HEK293T (cell line): ENCODE results near the gene ERCC3.

ENCODE experiments used
- CTBP1 ChIP-seq: fragments of 450-650 bp; IDR thresholded peaks from 2 replicates; pipeline ENCODE4 v1.6.1; 2016; ENCODE audit warnings: borderline replicate concordance
- FOXK2 ChIP-seq: fragments of 450-650 bp; IDR thresholded peaks from 2 replicates; pipeline ENCODE4 v1.6.1; 2016; ENCODE audit warnings: mild to moderate bottlenecking
- TF ChIP-seq, protein P1 (sequence below): fragments of 450-650 bp; IDR thresholded peaks from 2 replicates; pipeline ENCODE4 v1.6.1; 2016

DNA sequence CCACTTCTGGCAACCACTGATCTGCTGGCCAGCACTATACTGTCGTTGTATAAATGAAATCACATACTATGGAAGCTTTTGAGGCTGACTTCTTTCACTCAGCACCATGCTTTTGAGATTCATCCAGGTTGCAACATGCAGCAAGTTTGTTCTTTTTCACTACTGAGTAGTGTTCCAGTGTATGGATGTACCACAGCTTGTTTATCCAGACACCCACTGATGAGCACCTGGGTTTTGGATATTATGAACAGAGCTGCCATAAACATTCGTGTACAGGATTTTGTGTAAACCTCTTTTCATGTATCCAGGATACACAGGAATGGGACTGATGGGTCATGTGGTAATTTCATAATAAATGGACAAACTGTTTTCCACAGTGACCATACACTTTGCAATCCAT is 10.7 kb downstream of the ERCC3 start:
- TF ChIP-seq FOXK2 = no peak
- no peak for TF ChIP-seq CTBP1
- TF ChIP-seq, protein P1, sequence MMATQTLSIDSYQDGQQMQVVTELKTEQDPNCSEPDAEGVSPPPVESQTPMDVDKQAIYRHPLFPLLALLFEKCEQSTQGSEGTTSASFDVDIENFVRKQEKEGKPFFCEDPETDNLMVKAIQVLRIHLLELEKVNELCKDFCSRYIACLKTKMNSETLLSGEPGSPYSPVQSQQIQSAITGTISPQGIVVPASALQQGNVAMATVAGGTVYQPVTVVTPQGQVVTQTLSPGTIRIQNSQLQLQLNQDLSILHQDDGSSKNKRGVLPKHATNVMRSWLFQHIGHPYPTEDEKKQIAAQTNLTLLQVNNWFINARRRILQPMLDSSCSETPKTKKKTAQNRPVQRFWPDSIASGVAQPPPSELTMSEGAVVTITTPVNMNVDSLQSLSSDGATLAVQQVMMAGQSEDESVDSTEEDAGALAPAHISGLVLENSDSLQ = no peak
